Liver (tissue), 9 donors: Measurements from ENCODE around the gene ARL14EPL. TPM values are rescaled to one million over a fixed set of nuclear protein-coding genes. Genes with fewer than 3 reads are reported as not detected.

Experiments used
- DNase-seq: peaks from one replicate; pipeline ENCODE4 v3.0.0-alpha.2; 2017; ENCODE audit warnings: low spot score
- H3K27ac ChIP-seq, 2 donors: one replicate each; pipeline ENCODE4 v1.7.0; 2013; ENCODE audit warnings: inconsistent platforms in 2 of 2, low read length in 2 of 2, control low read depth in 1 of 2, low read depth in 1 of 2, mild to moderate bottlenecking in 1 of 2
- H3K27me3 ChIP-seq, 4 donors: one replicate each; pipeline versions ENCODE4 v1.6.1 to v1.7.0; 2013; ENCODE audit warnings: low read length in 3 of 4, inconsistent platforms in 1 of 4, mild to moderate bottlenecking in 1 of 4, moderate library complexity in 1 of 4; ENCODE audit not compliant: control insufficient read depth in 4 of 4, insufficient read depth in 4 of 4
- H3K36me3 ChIP-seq, 4 donors: one replicate each; pipeline versions ENCODE4 v1.6.1 to v1.7.0; 2013; ENCODE audit warnings: low read length in 3 of 4, mild to moderate bottlenecking in 3 of 4, low read depth in 1 of 4, moderate library complexity in 1 of 4; ENCODE audit not compliant: control insufficient read depth in 4 of 4, insufficient read depth in 3 of 4
- H3K4me1 ChIP-seq, 4 donors: one replicate each; pipeline versions ENCODE4 v1.6.1 to v1.7.0; 2013; ENCODE audit warnings: low read length in 3 of 4, mild to moderate bottlenecking in 3 of 4, moderate library complexity in 1 of 4; ENCODE audit not compliant: control insufficient read depth in 4 of 4, insufficient read depth in 4 of 4
- H3K4me3 ChIP-seq, 3 donors: one replicate each; pipeline versions ENCODE4 v1.6.1 to v1.7.0; 2013; ENCODE audit warnings: low read length in 3 of 3, control low read depth in 1 of 3, low read depth in 1 of 3, mild to moderate bottlenecking in 1 of 3
- H3K9ac ChIP-seq, 2 donors: one replicate each; pipeline ENCODE4 v1.7.0; 2013; ENCODE audit warnings: low read length in 2 of 2, mild to moderate bottlenecking in 2 of 2, moderate library complexity in 2 of 2, control low read depth in 1 of 2, low read depth in 1 of 2
- H3K9me3 ChIP-seq, 4 donors: one replicate each; pipeline versions ENCODE4 v1.6.1 to v1.7.0; 2013; ENCODE audit warnings: low read length in 3 of 4; ENCODE audit not compliant: control insufficient read depth in 4 of 4
- EGR1 ChIP-seq, 2 donors: IDR thresholded peaks; 2 replicates each; pipeline ENCODE4 v1.6.1; 2016 to 2018; ENCODE audit warnings: antibody characterized with exemption in 2 of 2, low read depth in 2 of 2
- FOXA1 ChIP-seq: IDR thresholded peaks from 2 replicates; pipeline ENCODE4 v1.6.1; 2016; ENCODE audit warnings: antibody characterized with exemption
- FOXA2 ChIP-seq: IDR thresholded peaks from 2 replicates; pipeline ENCODE4 v1.6.1; 2016; ENCODE audit warnings: antibody characterized with exemption
- GABPA ChIP-seq, 2 donors: IDR thresholded peaks in 1 of 2; conservative IDR thresholded peaks in 1 of 2; 2 replicates each; pipeline ENCODE4 v1.6.1; 2016; ENCODE audit warnings: antibody characterized with exemption in 2 of 2, mild to moderate bottlenecking in 1 of 2, moderate library complexity in 1 of 2
- HNF4A ChIP-seq, 2 donors: conservative IDR thresholded peaks; 2 replicates each; pipeline ENCODE4 v1.6.1; 2016; ENCODE audit warnings: antibody characterized with exemption in 2 of 2, mild to moderate bottlenecking in 2 of 2
- HNF4G ChIP-seq: IDR thresholded peaks from 2 replicates; pipeline ENCODE4 v1.6.1; 2016; ENCODE audit warnings: antibody characterized with exemption
- JUND ChIP-seq, 2 donors: IDR thresholded peaks; 2 replicates each; pipeline ENCODE4 v1.6.1; 2016; ENCODE audit warnings: antibody characterized with exemption in 2 of 2
- NR2F2 ChIP-seq: IDR thresholded peaks from 2 replicates; pipeline ENCODE4 v1.6.1; 2016; ENCODE audit warnings: antibody characterized with exemption
- RAD21 ChIP-seq, 2 donors: IDR thresholded peaks; 2 replicates each; pipeline ENCODE4 v1.6.1; 2016; ENCODE audit warnings: antibody characterized with exemption in 2 of 2, mild to moderate bottlenecking in 2 of 2
- RXRA ChIP-seq, 2 donors: IDR thresholded peaks; 2 replicates each; pipeline ENCODE4 v1.6.1; 2017 to 2018; ENCODE audit warnings: antibody characterized with exemption in 2 of 2, mild to moderate bottlenecking in 1 of 2
- SP1 ChIP-seq: IDR thresholded peaks from 2 replicates; pipeline ENCODE4 v1.6.1; 2018; ENCODE audit warnings: antibody characterized with exemption, mild to moderate bottlenecking
- TAF1 ChIP-seq: conservative IDR thresholded peaks from 2 replicates; pipeline ENCODE4 v1.6.1; 2016; ENCODE audit warnings: antibody characterized with exemption, mild to moderate bottlenecking
- YY1 ChIP-seq: IDR thresholded peaks from 2 replicates; pipeline ENCODE4 v1.6.1; 2016; ENCODE audit warnings: antibody characterized with exemption, mild to moderate bottlenecking
- WGBS: extraction: QIAGEN DNeasy Blood & Tissue Kit; methylation state at CpG from one replicate; pipeline ENCODE4 v1.1.7; 2013; 5-methylcytosine and 5-hydroxymethylcytosine counted together
- polyA plus RNA-seq, 2 donors: library from polyadenylated mRNA; stranded (reverse) in 1 of 2; unstranded in 1 of 2; fragments of 200-250 nt in 1 of 2; fragments of >200 nt in 1 of 2; fragmentation: Nextera tagmentation in 1 of 2; extraction: Ambion mirVana in 1 of 2; gene quantifications; one replicate each; pipeline versions ENCODE4 v1.2.1 to v1.2.3, GENCODE V29; 2013 to 2015
- total RNA-seq, 2 donors: library from RNA; depleted of rRNA; stranded (reverse); fragments of >200 nt; gene quantifications; one replicate each; pipeline ENCODE4 v1.2.3, GENCODE V29; 2014
- TF ChIP-seq, protein P1 (sequence below): fragments of 150-350 bp; IDR thresholded peaks from 2 replicates; pipeline ENCODE4 v1.5.1; 2017; ENCODE audit warnings: improper control_type of control experiment, low read depth, low read length; ENCODE audit not compliant: missing input control
- TF ChIP-seq, protein P2 (sequence below): IDR thresholded peaks from 2 replicates; pipeline ENCODE4 v1.6.1; 2016; ENCODE audit warnings: antibody characterized with exemption, mild to moderate bottlenecking
- TF ChIP-seq, protein P3 (sequence below): IDR thresholded peaks from 2 replicates; pipeline ENCODE4 v1.6.1; 2016; ENCODE audit warnings: antibody characterized with exemption
- TF ChIP-seq, protein P4 (sequence below): IDR thresholded peaks from 2 replicates; pipeline ENCODE4 v1.6.1; 2016; ENCODE audit warnings: antibody characterized with exemption
- TF ChIP-seq, protein P5 (sequence below): IDR thresholded peaks from 2 replicates; pipeline ENCODE4 v1.6.1; 2016; ENCODE audit warnings: antibody characterized with exemption
- donor health status: healthy.
- donor health status: healthy.
- donor health status: healthy.
- donor health status: healthy.
- donor health status: healthy.

The ARL14EPL gene
- total and polyA plus RNA-seq, 4 donors, result not detected

DNA sequence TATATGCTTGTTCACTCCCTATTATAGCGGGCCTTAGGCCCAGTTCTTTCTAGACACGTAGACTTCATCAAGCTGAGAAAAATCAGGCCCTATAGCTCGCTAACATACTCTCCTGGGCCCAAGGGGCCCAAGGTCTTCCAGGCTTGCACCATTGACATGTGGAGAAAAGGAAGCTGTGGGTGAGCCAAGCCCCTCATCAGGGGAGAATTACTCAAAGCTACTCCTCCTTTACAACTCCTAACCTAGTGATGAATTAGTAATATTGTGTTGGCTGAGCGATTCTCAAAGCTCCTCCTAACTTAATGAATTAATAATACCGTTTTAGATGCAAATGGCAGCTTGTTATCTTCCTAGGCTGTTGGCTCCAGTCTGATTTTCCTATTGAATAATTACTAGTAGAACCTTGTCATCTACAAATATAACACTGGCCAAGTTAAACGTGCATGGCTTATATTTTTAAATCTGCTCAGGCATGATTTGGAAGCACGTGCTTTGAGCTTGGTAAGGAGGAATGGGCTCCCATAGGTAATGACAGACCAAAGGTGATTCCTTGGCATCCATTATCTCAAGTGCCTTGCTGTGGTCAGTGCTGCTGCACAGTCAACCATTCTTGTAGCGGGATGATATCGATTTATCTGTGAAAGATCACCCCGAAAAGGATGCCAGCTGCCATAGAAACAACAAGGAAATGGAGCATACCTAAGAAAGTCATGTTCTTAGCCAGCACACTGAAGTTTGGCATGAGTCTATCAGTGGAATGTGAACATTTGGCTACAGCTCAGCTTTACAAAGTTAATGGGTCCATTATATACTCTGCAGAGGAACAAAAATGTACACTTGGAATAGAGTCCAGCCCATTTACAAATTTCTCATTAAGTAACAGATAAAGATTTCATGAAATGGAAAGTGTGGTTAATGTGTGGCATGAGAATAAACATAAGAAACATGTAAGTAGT, 46.2 kb upstream of the ARL14EPL start:
- TF ChIP-seq, protein P1, sequence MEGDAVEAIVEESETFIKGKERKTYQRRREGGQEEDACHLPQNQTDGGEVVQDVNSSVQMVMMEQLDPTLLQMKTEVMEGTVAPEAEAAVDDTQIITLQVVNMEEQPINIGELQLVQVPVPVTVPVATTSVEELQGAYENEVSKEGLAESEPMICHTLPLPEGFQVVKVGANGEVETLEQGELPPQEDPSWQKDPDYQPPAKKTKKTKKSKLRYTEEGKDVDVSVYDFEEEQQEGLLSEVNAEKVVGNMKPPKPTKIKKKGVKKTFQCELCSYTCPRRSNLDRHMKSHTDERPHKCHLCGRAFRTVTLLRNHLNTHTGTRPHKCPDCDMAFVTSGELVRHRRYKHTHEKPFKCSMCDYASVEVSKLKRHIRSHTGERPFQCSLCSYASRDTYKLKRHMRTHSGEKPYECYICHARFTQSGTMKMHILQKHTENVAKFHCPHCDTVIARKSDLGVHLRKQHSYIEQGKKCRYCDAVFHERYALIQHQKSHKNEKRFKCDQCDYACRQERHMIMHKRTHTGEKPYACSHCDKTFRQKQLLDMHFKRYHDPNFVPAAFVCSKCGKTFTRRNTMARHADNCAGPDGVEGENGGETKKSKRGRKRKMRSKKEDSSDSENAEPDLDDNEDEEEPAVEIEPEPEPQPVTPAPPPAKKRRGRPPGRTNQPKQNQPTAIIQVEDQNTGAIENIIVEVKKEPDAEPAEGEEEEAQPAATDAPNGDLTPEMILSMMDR, result no peak
- TF ChIP-seq HNF4G (no peak), RXRA (IDR thresholded peaks at IDR 0.05) (no peak), RAD21 (IDR thresholded peaks at IDR 0.05) (no peak), TAF1 (no peak)
- TF ChIP-seq, protein P2, sequence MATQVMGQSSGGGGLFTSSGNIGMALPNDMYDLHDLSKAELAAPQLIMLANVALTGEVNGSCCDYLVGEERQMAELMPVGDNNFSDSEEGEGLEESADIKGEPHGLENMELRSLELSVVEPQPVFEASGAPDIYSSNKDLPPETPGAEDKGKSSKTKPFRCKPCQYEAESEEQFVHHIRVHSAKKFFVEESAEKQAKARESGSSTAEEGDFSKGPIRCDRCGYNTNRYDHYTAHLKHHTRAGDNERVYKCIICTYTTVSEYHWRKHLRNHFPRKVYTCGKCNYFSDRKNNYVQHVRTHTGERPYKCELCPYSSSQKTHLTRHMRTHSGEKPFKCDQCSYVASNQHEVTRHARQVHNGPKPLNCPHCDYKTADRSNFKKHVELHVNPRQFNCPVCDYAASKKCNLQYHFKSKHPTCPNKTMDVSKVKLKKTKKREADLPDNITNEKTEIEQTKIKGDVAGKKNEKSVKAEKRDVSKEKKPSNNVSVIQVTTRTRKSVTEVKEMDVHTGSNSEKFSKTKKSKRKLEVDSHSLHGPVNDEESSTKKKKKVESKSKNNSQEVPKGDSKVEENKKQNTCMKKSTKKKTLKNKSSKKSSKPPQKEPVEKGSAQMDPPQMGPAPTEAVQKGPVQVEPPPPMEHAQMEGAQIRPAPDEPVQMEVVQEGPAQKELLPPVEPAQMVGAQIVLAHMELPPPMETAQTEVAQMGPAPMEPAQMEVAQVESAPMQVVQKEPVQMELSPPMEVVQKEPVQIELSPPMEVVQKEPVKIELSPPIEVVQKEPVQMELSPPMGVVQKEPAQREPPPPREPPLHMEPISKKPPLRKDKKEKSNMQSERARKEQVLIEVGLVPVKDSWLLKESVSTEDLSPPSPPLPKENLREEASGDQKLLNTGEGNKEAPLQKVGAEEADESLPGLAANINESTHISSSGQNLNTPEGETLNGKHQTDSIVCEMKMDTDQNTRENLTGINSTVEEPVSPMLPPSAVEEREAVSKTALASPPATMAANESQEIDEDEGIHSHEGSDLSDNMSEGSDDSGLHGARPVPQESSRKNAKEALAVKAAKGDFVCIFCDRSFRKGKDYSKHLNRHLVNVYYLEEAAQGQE, result no peak
- TF ChIP-seq, protein P3, sequence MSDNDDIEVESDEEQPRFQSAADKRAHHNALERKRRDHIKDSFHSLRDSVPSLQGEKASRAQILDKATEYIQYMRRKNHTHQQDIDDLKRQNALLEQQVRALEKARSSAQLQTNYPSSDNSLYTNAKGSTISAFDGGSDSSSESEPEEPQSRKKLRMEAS, result no peak
- 79% methylated on average over 10 of the region's 10 CpGs for WGBS
- Histone ChIP-seq H3K36me3 (no peaks in the 10 kb centered on the region), H3K9me3 (no peaks in the 10 kb centered on the region), H3K27ac (no peak overlapping the region), H3K4me3 (no peak overlapping the region), H3K9ac (no peak overlapping the region), H3K27me3 (no peaks in the 10 kb centered on the region), H3K4me1 (no peaks in the 10 kb centered on the region)
- no peak for DNase-seq

DNA sequence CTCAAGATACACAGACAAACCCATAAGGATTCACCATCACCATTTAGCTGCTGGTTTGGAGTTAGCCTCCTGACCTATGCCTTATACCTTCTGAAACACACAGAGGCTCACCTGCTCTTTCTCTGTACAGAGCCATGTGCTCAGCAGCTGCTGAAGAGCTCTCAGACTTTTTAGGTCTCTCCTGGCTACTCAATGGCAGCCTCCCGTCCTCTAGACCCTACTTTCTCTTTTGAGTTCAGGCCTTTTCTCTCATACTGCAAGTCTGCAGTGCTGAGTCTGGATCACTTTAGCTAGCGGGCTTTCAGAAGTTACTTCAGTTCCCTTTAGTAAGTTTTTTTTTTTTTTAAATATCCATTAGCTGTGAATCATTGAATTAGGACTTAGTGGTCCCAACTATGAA, 44.3 kb upstream of the ARL14EPL start:
- no peaks in the 10 kb centered on the region for H3K27me3 ChIP-seq
- no peak overlapping the region for H3K9ac ChIP-seq
- H3K9me3 ChIP-seq, result no peaks in the 10 kb centered on the region
- H3K27ac ChIP-seq, result no peak overlapping the region
- WGBS, result 95% methylated on average over 2 of the region's 2 CpGs
- H3K4me1 ChIP-seq, result no peaks in the 10 kb centered on the region
- no peak overlapping the region for H3K4me3 ChIP-seq
- no peaks in the 10 kb centered on the region for H3K36me3 ChIP-seq
- DNase-seq, result no peak
- TF ChIP-seq TAF1 (no peak), JUND (IDR thresholded peaks at IDR 0.05) (no peak), GABPA (IDR thresholded peaks at IDR 0.05 in 1 of 2, conservative IDR thresholded peaks at IDR 0.05 in 1 of 2) (no peak), HNF4G (no peak), EGR1 (IDR thresholded peaks at IDR 0.05; ENCODE audit: low read depth in 2 of 2) (no peak), RXRA (IDR thresholded peaks at IDR 0.05) (no peak), YY1 (no peak), NR2F2 (no peak), FOXA1 (no peak), SP1 (no peak), HNF4A (conservative IDR thresholded peaks at IDR 0.05) (no peak), RAD21 (IDR thresholded peaks at IDR 0.05) (no peak), FOXA2 (no peak)
- TF ChIP-seq, protein P4, sequence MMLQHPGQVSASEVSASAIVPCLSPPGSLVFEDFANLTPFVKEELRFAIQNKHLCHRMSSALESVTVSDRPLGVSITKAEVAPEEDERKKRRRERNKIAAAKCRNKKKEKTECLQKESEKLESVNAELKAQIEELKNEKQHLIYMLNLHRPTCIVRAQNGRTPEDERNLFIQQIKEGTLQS, result no peak
- TF ChIP-seq, protein P2, result no peak
- TF ChIP-seq, protein P3, result no peak
- TF ChIP-seq, protein P5, sequence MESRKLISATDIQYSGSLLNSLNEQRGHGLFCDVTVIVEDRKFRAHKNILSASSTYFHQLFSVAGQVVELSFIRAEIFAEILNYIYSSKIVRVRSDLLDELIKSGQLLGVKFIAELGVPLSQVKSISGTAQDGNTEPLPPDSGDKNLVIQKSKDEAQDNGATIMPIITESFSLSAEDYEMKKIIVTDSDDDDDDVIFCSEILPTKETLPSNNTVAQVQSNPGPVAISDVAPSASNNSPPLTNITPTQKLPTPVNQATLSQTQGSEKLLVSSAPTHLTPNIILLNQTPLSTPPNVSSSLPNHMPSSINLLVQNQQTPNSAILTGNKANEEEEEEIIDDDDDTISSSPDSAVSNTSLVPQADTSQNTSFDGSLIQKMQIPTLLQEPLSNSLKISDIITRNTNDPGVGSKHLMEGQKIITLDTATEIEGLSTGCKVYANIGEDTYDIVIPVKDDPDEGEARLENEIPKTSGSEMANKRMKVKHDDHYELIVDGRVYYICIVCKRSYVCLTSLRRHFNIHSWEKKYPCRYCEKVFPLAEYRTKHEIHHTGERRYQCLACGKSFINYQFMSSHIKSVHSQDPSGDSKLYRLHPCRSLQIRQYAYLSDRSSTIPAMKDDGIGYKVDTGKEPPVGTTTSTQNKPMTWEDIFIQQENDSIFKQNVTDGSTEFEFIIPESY, result no peak
